Lung (tissue), 12 donors: Measurements from ENCODE around the gene MRPS24. TPM values are rescaled to one million over a fixed set of nuclear protein-coding genes. Genes with fewer than 3 reads are reported as not detected.

Experiments
- ATAC-seq: fragments of 200-7000 bp; cut with Tn5 transposase; one replicate; pipeline ENCODE4 v1.9.1; 2020; ENCODE audit warnings: moderate number of reproducible peaks; ENCODE audit not compliant: insufficient read depth, low FRiP score
- DNase-seq, 3 donors: peaks; one replicate each; pipeline ENCODE4 v3.0.0-alpha.2; 2013 to 2017
- H3K27ac ChIP-seq, 2 donors: one replicate each; pipeline ENCODE4 v1.5.1; 2013; ENCODE audit warnings: mild to moderate bottlenecking in 2 of 2, moderate library complexity in 2 of 2, control low read depth in 1 of 2, inconsistent platforms in 1 of 2, low read depth in 1 of 2, low read length in 1 of 2
- H3K27me3 ChIP-seq, 3 donors: one replicate each; pipeline ENCODE4 v1.5.1; 2013; ENCODE audit warnings: low read length in 2 of 3; ENCODE audit not compliant: control insufficient read depth in 3 of 3, insufficient read depth in 3 of 3
- H3K36me3 ChIP-seq, 4 donors: one replicate each; pipeline ENCODE4 v1.5.1; 2013; ENCODE audit warnings: low read length in 4 of 4, mild to moderate bottlenecking in 1 of 4, moderate library complexity in 1 of 4; ENCODE audit not compliant: control insufficient read depth in 4 of 4, insufficient read depth in 4 of 4
- H3K4me1 ChIP-seq, 5 donors: one replicate each; pipeline ENCODE4 v1.5.1; 2013; ENCODE audit warnings: low read length in 5 of 5, mild to moderate bottlenecking in 2 of 5, moderate library complexity in 1 of 5; ENCODE audit not compliant: control insufficient read depth in 5 of 5, insufficient read depth in 5 of 5
- H3K4me3 ChIP-seq: one replicate; pipeline ENCODE4 v1.5.1; 2013; ENCODE audit warnings: mild to moderate bottlenecking, control low read depth, moderate library complexity
- H3K9ac ChIP-seq, 2 donors: one replicate each; pipeline ENCODE4 v1.5.1; 2013; ENCODE audit warnings: low read length in 2 of 2, control low read depth in 1 of 2; ENCODE audit not compliant: insufficient read depth in 1 of 2
- H3K9me3 ChIP-seq, 4 donors: one replicate each; pipeline ENCODE4 v1.5.1; 2013; ENCODE audit warnings: low read length in 3 of 4, mild to moderate bottlenecking in 1 of 4, moderate library complexity in 1 of 4; ENCODE audit not compliant: control insufficient read depth in 4 of 4, insufficient read depth in 3 of 4
- WGBS, 2 donors: extraction: QIAGEN DNeasy Blood & Tissue Kit; methylation state at CpG; one replicate each; pipeline ENCODE4 v1.1.7; 2013; 5-methylcytosine and 5-hydroxymethylcytosine counted together
- polyA plus RNA-seq, 2 donors: library from polyadenylated mRNA; stranded (reverse); fragments of 200-250 nt; gene quantifications; one replicate each; pipeline ENCODE4 v1.2.1, GENCODE V29; 2013
- total RNA-seq, 2 donors: library from RNA; depleted of rRNA in 1 of 2; stranded (reverse); fragments of >200 nt in 1 of 2; gene quantifications; one replicate each; pipeline ENCODE4 v1.2.1, GENCODE V29; 2014 to 2021
- TF ChIP-seq, protein P1 (sequence below): IDR thresholded peaks from 2 replicates; pipeline ENCODE4 v1.5.1; 2012; ENCODE audit warnings: mild to moderate bottlenecking; ENCODE audit errors: control extremely low read depth, extremely low read depth
- donor health status: control.
- donor health status: control.
- donor health status: Bipolar disorder and iron deficiency.
- donor health status: healthy.
- donor health status: DM: yes; HTN: yes; CAD: no.

MRPS24 gene
- total and polyA plus RNA-seq, 4 donors = 33.6 to 126 (median 108) TPM

DNA sequence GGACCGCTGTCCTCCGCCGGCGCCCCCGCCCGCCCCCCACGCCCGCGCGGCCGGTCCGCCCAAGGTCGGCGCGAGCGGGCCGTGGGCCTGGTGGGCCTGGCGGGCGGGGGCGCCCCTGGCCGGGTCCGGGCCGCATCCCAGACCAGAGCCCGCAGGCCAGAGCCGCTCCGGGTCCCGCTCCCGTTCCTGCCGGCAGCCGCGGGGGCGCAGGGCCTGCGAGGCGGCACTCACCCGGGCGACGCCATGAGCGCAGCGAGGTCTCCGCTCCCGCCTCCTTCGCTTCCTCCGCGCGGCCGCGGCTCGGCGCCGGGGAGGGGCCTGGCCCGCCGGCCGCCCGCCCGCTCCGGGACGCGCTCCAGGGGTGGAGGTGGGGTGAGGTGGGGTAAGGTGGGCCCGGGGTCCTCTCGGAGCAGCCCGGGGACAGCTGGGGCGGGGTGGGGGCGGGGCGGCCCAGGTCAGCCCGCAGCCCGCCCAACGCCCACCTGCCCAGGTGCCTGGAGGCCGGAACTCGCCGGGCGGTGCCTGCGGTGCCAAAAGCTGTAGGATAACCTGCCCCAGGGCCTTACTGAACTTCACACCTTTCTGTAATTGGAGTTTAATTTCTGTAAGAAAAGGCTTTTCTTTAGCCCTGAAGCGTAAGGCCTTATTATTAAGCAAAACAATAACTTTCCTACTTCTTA is 37.2 kb upstream of the MRPS24 start, which contains the start of gene URGCP:
Gene URGCP (minus strand): TSS at position 266 of the 680 bp plus-strand sequence. CDS start 21 bp downstream, at position 245.
- peak; percentile 41 to 63 (median 61) for DNase-seq
- WGBS, 2 donors = 1% methylated on average over 35 to 73 of the region's 73 CpGs
- Histone ChIP-seq H3K9me3 (no peaks in the 10 kb centered on the region), H3K4me1 (peaks cover 0 to 20% (median 3%) of the 10 kb centered on the region in 5 donors), H3K27ac (peak within 1 kb of the TSS; percentile 95 to 98), H3K36me3 (peaks cover 0 to 5% (median 0%) of the 10 kb centered on the region in 4 donors), H3K27me3 (no peaks in the 10 kb centered on the region), H3K4me3 (peak within 1 kb of the TSS; percentile 88), H3K9ac (peak within 1 kb of the TSS; percentile 55 to 81)
- TF ChIP-seq, protein P1, sequence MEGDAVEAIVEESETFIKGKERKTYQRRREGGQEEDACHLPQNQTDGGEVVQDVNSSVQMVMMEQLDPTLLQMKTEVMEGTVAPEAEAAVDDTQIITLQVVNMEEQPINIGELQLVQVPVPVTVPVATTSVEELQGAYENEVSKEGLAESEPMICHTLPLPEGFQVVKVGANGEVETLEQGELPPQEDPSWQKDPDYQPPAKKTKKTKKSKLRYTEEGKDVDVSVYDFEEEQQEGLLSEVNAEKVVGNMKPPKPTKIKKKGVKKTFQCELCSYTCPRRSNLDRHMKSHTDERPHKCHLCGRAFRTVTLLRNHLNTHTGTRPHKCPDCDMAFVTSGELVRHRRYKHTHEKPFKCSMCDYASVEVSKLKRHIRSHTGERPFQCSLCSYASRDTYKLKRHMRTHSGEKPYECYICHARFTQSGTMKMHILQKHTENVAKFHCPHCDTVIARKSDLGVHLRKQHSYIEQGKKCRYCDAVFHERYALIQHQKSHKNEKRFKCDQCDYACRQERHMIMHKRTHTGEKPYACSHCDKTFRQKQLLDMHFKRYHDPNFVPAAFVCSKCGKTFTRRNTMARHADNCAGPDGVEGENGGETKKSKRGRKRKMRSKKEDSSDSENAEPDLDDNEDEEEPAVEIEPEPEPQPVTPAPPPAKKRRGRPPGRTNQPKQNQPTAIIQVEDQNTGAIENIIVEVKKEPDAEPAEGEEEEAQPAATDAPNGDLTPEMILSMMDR = no peak
- peak; percentile 81 for ATAC-seq

DNA sequence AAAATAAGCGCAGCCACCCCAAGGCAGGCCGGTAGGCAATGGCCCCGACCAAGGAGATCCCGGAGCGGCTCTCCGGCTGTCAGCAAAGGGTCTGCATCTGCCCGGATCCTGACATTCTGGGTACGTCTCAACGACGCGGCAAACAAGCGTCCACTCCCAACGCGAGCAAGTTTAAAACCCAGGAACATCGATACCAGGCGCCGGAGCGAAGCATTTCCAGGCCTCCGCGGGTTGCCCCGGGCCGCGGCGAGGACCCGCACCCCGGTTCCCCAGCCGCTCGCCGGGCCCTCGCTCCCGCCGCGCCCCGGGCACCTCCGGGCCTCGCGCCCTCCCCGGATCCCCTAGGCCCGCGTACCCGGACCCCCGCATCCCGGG is 36.6 kb upstream of the MRPS24 start:
- ATAC-seq (no peak), DNase-seq (peak; percentile 71 to 73 (median 71))
- Histone ChIP-seq H3K27ac (peak overlapping the region; percentile 89 to 98), H3K27me3 (no peaks in the 10 kb centered on the region), H3K9me3 (no peaks in the 10 kb centered on the region), H3K36me3 (peaks cover 0 to 5% (median 0%) of the 10 kb centered on the region in 4 donors), H3K9ac (peak overlapping the region; percentile 55 to 81), H3K4me1 (peaks cover 0 to 20% (median 7%) of the 10 kb centered on the region in 5 donors), H3K4me3 (peak overlapping the region; percentile 88)
- 0% methylated on average over 43 of the region's 43 CpGs for WGBS, 2 donors
- TF ChIP-seq, protein P1 = no peak

DNA sequence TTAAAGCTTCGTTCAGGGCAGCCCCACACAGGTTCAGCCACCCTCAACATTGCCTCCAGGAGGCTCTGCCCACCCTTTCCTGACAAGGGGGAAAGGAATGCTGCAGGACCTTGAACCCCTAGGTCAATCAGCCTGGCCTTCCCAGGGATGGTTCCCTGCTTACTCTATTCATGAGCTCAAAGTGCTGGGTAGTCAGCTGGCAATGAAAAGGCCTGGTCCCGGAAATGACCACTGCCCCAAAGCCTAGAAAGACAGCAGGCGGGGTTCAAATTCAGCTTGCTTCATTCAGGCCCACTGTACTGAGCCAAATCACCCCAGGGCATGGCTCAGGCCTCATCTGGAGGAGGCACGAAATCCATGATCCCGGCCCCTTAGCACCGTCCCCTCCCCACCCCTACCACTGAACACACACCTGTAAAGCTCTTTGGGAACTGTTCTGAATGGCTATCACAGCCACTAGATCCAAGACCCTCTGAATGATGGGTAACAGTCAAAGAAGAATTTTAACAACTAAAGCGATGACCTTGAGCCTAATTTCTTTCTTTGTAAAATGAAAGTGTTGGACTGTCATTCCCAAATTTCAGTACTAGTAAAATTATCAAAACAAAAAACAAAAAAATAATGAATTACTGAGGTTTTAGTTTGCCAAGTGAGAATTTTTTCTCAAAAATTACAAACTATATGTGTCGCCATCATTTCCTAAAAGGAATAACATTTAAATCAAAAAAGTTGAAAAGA is 36.1 kb upstream of the MRPS24 start:
- Histone ChIP-seq H3K27ac (peak overlapping the region; percentile 89 to 98), H3K4me3 (peak overlapping the region; percentile 88), H3K9me3 (no peaks in the 10 kb centered on the region), H3K36me3 (peaks cover 0 to 5% (median 0%) of the 10 kb centered on the region in 4 donors), H3K9ac (peak overlapping the region; percentile 55 to 81), H3K4me1 (peaks cover 0 to 20% (median 11%) of the 10 kb centered on the region in 5 donors), H3K27me3 (no peaks in the 10 kb centered on the region)
- TF ChIP-seq, protein P1 = no peak
- 45 to 62% methylated on average over 8 of the region's 8 CpGs for WGBS, 2 donors
- ATAC-seq = no peak
- peak; percentile 10 to 18 (median 16) for DNase-seq
